Keratinocyte (primary cell): ENCODE measurements around the gene FADS3. TPM values are rescaled to one million over a fixed set of nuclear protein-coding genes. Genes with fewer than 3 reads are reported as not detected.

Experiments used
- DNase-seq: peaks from one replicate; pipeline ENCODE4 v3.0.0-alpha.2; 2011; ENCODE audit warnings: low read depth, missing footprints, low spot score
- FAIRE-seq: peaks from 2 replicates; lab custom pipeline; 2011; peaks lifted over from hg19 to GRCh38; lab: Jason Lieb, UNC
- H2AFZ ChIP-seq: 2 replicates; pipeline ENCODE4 v1.6.0; 2012; ENCODE audit warnings: low read length, control low read depth, inconsistent platforms; ENCODE audit not compliant: control insufficient read depth
- H3K27ac ChIP-seq: 2 replicates; pipeline ENCODE4 v1.5.1; 2011; ENCODE audit warnings: low read length; ENCODE audit not compliant: control insufficient read depth, insufficient read depth
- H3K27me3 ChIP-seq: 3 replicates; pipeline ENCODE4 v1.6.0; 2011; ENCODE audit warnings: low read length; ENCODE audit not compliant: control insufficient read depth, insufficient read depth; ENCODE audit errors: extremely low read depth
- H3K36me3 ChIP-seq, 2 experiments: 2 replicates in 1 of 2; 3 replicates in 1 of 2; pipeline ENCODE4 v1.5.1; 2011; ENCODE audit warnings: low read length in 2 of 2, mild to moderate bottlenecking in 1 of 2; ENCODE audit not compliant: control insufficient read depth in 2 of 2, insufficient read depth in 2 of 2; ENCODE audit errors: extremely low read depth in 1 of 2
- H3K4me1 ChIP-seq: 3 replicates; pipeline ENCODE4 v1.5.1; 2011; ENCODE audit warnings: low read length; ENCODE audit not compliant: control insufficient read depth, insufficient read depth; ENCODE audit errors: extremely low read depth
- H3K4me2 ChIP-seq: 3 replicates; pipeline ENCODE4 v1.6.0; 2011; ENCODE audit warnings: low read depth, low read length; ENCODE audit not compliant: control insufficient read depth, insufficient read depth; ENCODE audit errors: extremely low read depth
- H3K4me3 ChIP-seq, 3 experiments: fragments of 200-600 bp in 1 of 3; sonication (generic) in 1 of 3; 2 replicates in 2 of 3; 3 replicates in 1 of 3; pipeline ENCODE4 v1.5.1; 2011 to 2016; ENCODE audit warnings: low read length in 3 of 3, mild to moderate bottlenecking in 3 of 3, control low read depth in 2 of 3, inconsistent platforms in 1 of 3, low read depth in 1 of 3, mixed read lengths in 1 of 3, mixed run types in 1 of 3, moderate library complexity in 1 of 3; ENCODE audit not compliant: control insufficient read depth in 2 of 3, insufficient read depth in 2 of 3; ENCODE audit errors: extremely low read depth in 1 of 3
- H3K79me2 ChIP-seq: 2 replicates; pipeline ENCODE4 v1.6.0; 2012; ENCODE audit warnings: low read length; ENCODE audit not compliant: control insufficient read depth, insufficient read depth
- H3K9ac ChIP-seq: 3 replicates; pipeline ENCODE4 v1.6.0; 2011; ENCODE audit warnings: low read length; ENCODE audit not compliant: control insufficient read depth, insufficient read depth; ENCODE audit errors: extremely low read depth
- H3K9me1 ChIP-seq: 3 replicates; pipeline ENCODE4 v1.6.0; 2011; ENCODE audit warnings: low read length; ENCODE audit not compliant: control insufficient read depth, insufficient read depth; ENCODE audit errors: extremely low read depth
- H3K9me3 ChIP-seq: 2 replicates; pipeline ENCODE4 v1.5.1; 2012; ENCODE audit warnings: low read depth, low read length; ENCODE audit not compliant: control insufficient read depth
- H4K20me1 ChIP-seq: 3 replicates; pipeline ENCODE4 v1.6.0; 2011; ENCODE audit warnings: low read length; ENCODE audit not compliant: control insufficient read depth, insufficient read depth; ENCODE audit errors: extremely low read depth
- CTCF ChIP-seq, 3 experiments: IDR thresholded peaks in 1 of 3; conservative IDR thresholded peaks in 1 of 3; optimal IDR thresholded peaks in 1 of 3; 2 replicates in 2 of 3; 3 replicates in 1 of 3; pipeline versions ENCODE3 to v1.5.1; 2011; ENCODE audit warnings: low read length in 3 of 3, mild to moderate bottlenecking in 3 of 3, moderate library complexity in 2 of 3, control low read depth in 1 of 3, inconsistent platforms in 1 of 3; ENCODE audit not compliant: insufficient read depth in 2 of 3; ENCODE audit errors: extremely low read depth in 1 of 3
- EZH2 ChIP-seq: IDR thresholded peaks from one replicate; pipeline ENCODE4 v1.6.1; 2012; ENCODE audit warnings: inconsistent platforms, mild to moderate bottlenecking, low read length, moderate library complexity
- dilution Hi-C: fragments of 300-500 bp; cut with MboI; formaldehyde crosslinking; loops from one replicate; pipeline ENCODE4 v1.7.0; 2020; ENCODE audit warnings: low sequenced_read_pairs; ENCODE audit not compliant: extremely low pct_ligation_motif_present
- polyA plus RNA-seq, 5 experiments: library from polyadenylated mRNA; depleted of rRNA in 3 of 5; stranded (reverse) in 3 of 5; stranded (forward) in 1 of 5; unstranded in 1 of 5; fragments of >200 nt; gene quantifications; 1 replicate in 1 of 5; 2 replicates in 3 of 5; 3 replicates in 1 of 5; pipeline versions ENCODE4 v1.2.1 to v1.2.3, GENCODE V29; 2011 to 2012; ENCODE audit warnings: missing spikeins in 2 of 5, low read depth in 1 of 5, low replicate concordance in 1 of 5

Gene FADS3
- polyA plus RNA-seq, 1 donor (not counting 4 experiments of a cell fraction or from before 2014, with no cell fraction given): 33.9 TPM

- Histone ChIP-seq H3K36me3 (peaks cover 29 to 45% of the 10 kb centered on the region in 2 experiments), H3K4me3 (no peak overlapping the region), H3K4me2 (no peak overlapping the region), H3K9me1 (no peaks in the 10 kb centered on the region), H2AFZ (no peak overlapping the region), H3K4me1 (no peaks in the 10 kb centered on the region), H3K9ac (no peak overlapping the region), H4K20me1 (no peaks in the 10 kb centered on the region), H3K27me3 (no peaks in the 10 kb centered on the region), H3K9me3 (no peaks in the 10 kb centered on the region), H3K79me2 (no peaks in the 10 kb centered on the region), H3K27ac (no peak overlapping the region)
- DNase-seq (no peak), FAIRE-seq (no peak)
- TF ChIP-seq CTCF (optimal IDR thresholded peaks at IDR 0.05 in 1 of 3, IDR thresholded peaks at IDR 0.05 in 1 of 3, conservative IDR thresholded peaks at IDR 0.05 in 1 of 3; ENCODE audit: extremely low read depth in 1 of 3, insufficient read depth in 2 of 3, low read length in 3 of 3) (no peak), EZH2 (no peak)
- dilution Hi-C loops: no loop called here
Observed at GRCh38 chr11:61854206-61854895, 37.0 kb downstream of the FADS3 start.

GRCh38 chr11:61853698-61854169 lies 37.6 kb downstream of the FADS3 start:
- no peak overlapping the region for H3K27ac ChIP-seq
- no peaks in the 10 kb centered on the region for H4K20me1 ChIP-seq
- H3K4me1 ChIP-seq: no peaks in the 10 kb centered on the region
- no peaks in the 10 kb centered on the region for H3K9me1 ChIP-seq
- DNase-seq (no peak), FAIRE-seq (no peak)
- TF ChIP-seq EZH2: no peak
- H3K4me3 ChIP-seq: no peak overlapping the region
- H3K79me2 ChIP-seq: no peaks in the 10 kb centered on the region
- no peak overlapping the region for H3K9ac ChIP-seq
- no peaks in the 10 kb centered on the region for H3K27me3 ChIP-seq
- dilution Hi-C loops: no loop called here
- H3K36me3 ChIP-seq: peaks cover 29 to 45% of the 10 kb centered on the region in 2 experiments
- no peak overlapping the region for H2AFZ ChIP-seq
- no peaks in the 10 kb centered on the region for H3K9me3 ChIP-seq
- H3K4me2 ChIP-seq: no peak overlapping the region
